IMR-90 (cell line): Measurements from ENCODE around the gene UMODL1. TPM values are rescaled to one million over a fixed set of nuclear protein-coding genes. Genes with fewer than 3 reads are reported as not detected.
A peak's percentile ranks its signal among the peaks of the same experiment; 100 is the strongest.

Experiments
- ATAC-seq: fragments of 200-7000 bp; cut with Tn5 transposase; 2 replicates; pipeline ENCODE4 v1.9.1; 2020; ENCODE audit warnings: low read depth, mild to moderate bottlenecking, moderate library complexity
- BruUV-seq: library from RNA; stranded (reverse); fragments of 400-500 nt; replicated peaks from 2 replicates; lab custom pipeline; 2021; lab: Mats Ljungman, UMichigan
- CTCF ChIA-PET: fragments of 300-600 bp; formaldehyde crosslinking; extraction: SDS; loops from one replicate; lab custom pipeline; 2021; ENCODE audit warnings: antibody characterized with exemption; lab: Yijun Ruan, JAX
- POLR2A ChIA-PET: fragments of 300-600 bp; sonication (Branson Sonifier 250); formaldehyde crosslinking; loops from one replicate; lab custom pipeline; 2022; ENCODE audit warnings: antibody characterized with exemption; ENCODE audit not compliant: unreplicated experiment; lab: Charles Lee
- DNase-seq: peaks from one replicate; pipeline ENCODE4 v3.0.0; 2013
- H2AFZ ChIP-seq: replicated peaks from 2 replicates; pipeline ENCODE3; 2013; ENCODE audit warnings: low read length, mild to moderate bottlenecking; ENCODE audit not compliant: poor library complexity
- H2AK5ac ChIP-seq: 2 replicates; pipeline ENCODE4 v1.6.1; 2013; ENCODE audit warnings: low read depth, low read length, inconsistent platforms
- H2AK9ac ChIP-seq: replicated peaks from 2 replicates; pipeline ENCODE3; 2013; ENCODE audit warnings: mild to moderate bottlenecking, low read depth, low read length, moderate library complexity; ENCODE audit not compliant: poor library complexity
- H2BK120ac ChIP-seq: 2 replicates; pipeline ENCODE4 v1.6.1; 2013; ENCODE audit warnings: low read depth, low read length, inconsistent platforms
- H2BK15ac ChIP-seq: 3 replicates; pipeline ENCODE4 v1.6.1; 2013; ENCODE audit warnings: low read depth, low read length, inconsistent platforms
- H2BK20ac ChIP-seq: 2 replicates; pipeline ENCODE4 v1.6.1; 2013; ENCODE audit warnings: low read depth, mild to moderate bottlenecking, inconsistent platforms, low read length, moderate library complexity
- H2BK5ac ChIP-seq: 2 replicates; pipeline ENCODE4 v1.6.1; 2013; ENCODE audit warnings: mild to moderate bottlenecking, low read depth, low read length, inconsistent platforms; ENCODE audit not compliant: poor library complexity, severe bottlenecking
- H3K14ac ChIP-seq: replicated peaks from 2 replicates; pipeline ENCODE4 v1.6.1; 2013; ENCODE audit warnings: low read depth, low read length, inconsistent platforms
- H3K18ac ChIP-seq: 2 replicates; pipeline ENCODE4 v1.6.1; 2013; ENCODE audit warnings: low read depth, low read length, control low read depth
- H3K23ac ChIP-seq: 2 replicates; pipeline ENCODE4 v1.6.1; 2013; ENCODE audit warnings: low read depth, low read length, inconsistent platforms
- H3K27ac ChIP-seq: 2 replicates; pipeline ENCODE4 v1.5.1; 2013; ENCODE audit warnings: mild to moderate bottlenecking, control low read depth, low read length; ENCODE audit not compliant: insufficient read depth
- H3K27me3 ChIP-seq: 2 replicates; pipeline ENCODE4 v1.6.1; 2013; ENCODE audit warnings: low read length; ENCODE audit not compliant: control insufficient read depth, insufficient read depth
- H3K36me3 ChIP-seq: 2 replicates; pipeline ENCODE4 v1.6.1; 2013; ENCODE audit warnings: low read length, mixed read lengths; ENCODE audit not compliant: control insufficient read depth, insufficient read depth
- H3K4ac ChIP-seq: 2 replicates; pipeline ENCODE4 v1.6.1; 2013; ENCODE audit warnings: low read depth, low read length, inconsistent platforms
- H3K4me1 ChIP-seq: 2 replicates; pipeline ENCODE4 v1.6.1; 2013; ENCODE audit warnings: low read length, mixed read lengths; ENCODE audit not compliant: control insufficient read depth, insufficient read depth
- H3K4me2 ChIP-seq: 2 replicates; pipeline ENCODE4 v1.6.1; 2013; ENCODE audit warnings: low read depth, mild to moderate bottlenecking, control low read depth, low read length, moderate library complexity
- H3K4me3 ChIP-seq: 2 replicates; pipeline ENCODE4 v1.5.1; 2013; ENCODE audit warnings: low read depth, mild to moderate bottlenecking, control low read depth, low read length, moderate library complexity; ENCODE audit not compliant: insufficient read depth
- H3K56ac ChIP-seq: 2 replicates; pipeline ENCODE4 v1.6.1; 2013; ENCODE audit warnings: low read length, inconsistent platforms; ENCODE audit not compliant: insufficient read depth; ENCODE audit errors: extremely low read depth
- H3K79me1 ChIP-seq, 2 experiments: 2 replicates each; pipeline ENCODE4 v1.6.1; 2013; ENCODE audit warnings: low read length in 2 of 2, inconsistent platforms in 1 of 2, low read depth in 1 of 2
- H3K9ac ChIP-seq: 2 replicates; pipeline ENCODE4 v1.6.1; 2013; ENCODE audit warnings: low read depth, low read length, control low read depth
- H3K9me1 ChIP-seq: 2 replicates; pipeline ENCODE4 v1.6.1; 2013; ENCODE audit warnings: low read length, inconsistent platforms; ENCODE audit not compliant: insufficient read depth
- H3K9me3 ChIP-seq: 2 replicates; pipeline ENCODE4 v1.6.1; 2013; ENCODE audit warnings: low read length; ENCODE audit not compliant: control insufficient read depth, insufficient read depth
- H4K20me1 ChIP-seq: 2 replicates; pipeline ENCODE4 v1.6.1; 2013; ENCODE audit warnings: low read length, inconsistent platforms; ENCODE audit not compliant: insufficient read depth
- H4K5ac ChIP-seq: 2 replicates; pipeline ENCODE4 v1.6.1; 2013; ENCODE audit warnings: mild to moderate bottlenecking, low read depth, low read length, control low read depth
- H4K8ac ChIP-seq, 2 experiments: 2 replicates each; pipeline ENCODE4 v1.6.1; 2013; ENCODE audit warnings: low read depth in 2 of 2, low read length in 2 of 2, control low read depth in 1 of 2, inconsistent platforms in 1 of 2
- H4K91ac ChIP-seq: 2 replicates; pipeline ENCODE4 v1.6.1; 2013; ENCODE audit warnings: low read depth, low read length, inconsistent platforms; ENCODE audit not compliant: insufficient read depth
- BHLHE40 ChIP-seq: fragments of 150-350 bp; IDR thresholded peaks from 2 replicates; pipeline ENCODE4 v1.6.1; 2016; ENCODE audit warnings: mild to moderate bottlenecking, low read depth, low read length
- CHD1 ChIP-seq: IDR thresholded peaks from 2 replicates; pipeline ENCODE4 v1.6.1; 2012; ENCODE audit warnings: low read depth, low read length, improper control_type of control experiment
- CTCF ChIP-seq: conservative IDR thresholded peaks from 2 replicates; pipeline ENCODE4 v1.5.1; 2012; ENCODE audit warnings: mild to moderate bottlenecking, low read depth, low read length, improper control_type of control experiment
- FOS ChIP-seq: fragments of 150-350 bp; IDR thresholded peaks from 2 replicates; pipeline ENCODE4 v1.6.1; 2016; ENCODE audit warnings: low read depth, low read length
- MAFK ChIP-seq: IDR thresholded peaks from 2 replicates; pipeline ENCODE4 v1.6.1; 2012; ENCODE audit warnings: low read depth, low read length, improper control_type of control experiment
- MAZ ChIP-seq: IDR thresholded peaks from 2 replicates; pipeline ENCODE4 v1.6.1; 2012; ENCODE audit warnings: low read depth, mild to moderate bottlenecking, low read length, improper control_type of control experiment, moderate library complexity, borderline replicate concordance
- MXI1 ChIP-seq: IDR thresholded peaks from 2 replicates; pipeline ENCODE4 v1.6.1; 2012; ENCODE audit warnings: low read depth, mild to moderate bottlenecking, low read length, moderate library complexity, borderline replicate concordance
- NFE2L2 ChIP-seq: fragments of 150-350 bp; IDR thresholded peaks from 2 replicates; pipeline ENCODE4 v1.6.1; 2016; ENCODE audit warnings: low read depth, mild to moderate bottlenecking, low read length
- POLR2A ChIP-seq: IDR thresholded peaks from 2 replicates; pipeline ENCODE4 v1.6.1; 2012; ENCODE audit warnings: mild to moderate bottlenecking, low read depth, low read length
- RAD21 ChIP-seq: IDR thresholded peaks from 2 replicates; pipeline ENCODE4 v1.6.1; 2012; ENCODE audit warnings: low read length, improper control_type of control experiment
- RCOR1 ChIP-seq: IDR thresholded peaks from 2 replicates; pipeline ENCODE4 v1.6.1; 2012; ENCODE audit warnings: mild to moderate bottlenecking, low read length, improper control_type of control experiment; ENCODE audit not compliant: insufficient replicate concordance
- RFX5 ChIP-seq: IDR thresholded peaks from 2 replicates; pipeline ENCODE4 v1.8.0; 2012; ENCODE audit warnings: low read depth, mild to moderate bottlenecking, low read length, moderate library complexity
- SMC3 ChIP-seq: fragments of 150-350 bp; IDR thresholded peaks from 2 replicates; pipeline ENCODE4 v1.6.1; 2016; ENCODE audit warnings: low read depth, mild to moderate bottlenecking, antibody characterized with exemption, low read length, moderate library complexity
- USF2 ChIP-seq: fragments of 150-350 bp; IDR thresholded peaks from 2 replicates; pipeline ENCODE4 v1.6.1; 2017; ENCODE audit warnings: mild to moderate bottlenecking, antibody characterized with exemption, low read length, low read depth
- WGBS, 2 experiments: methylation state at CpG; one replicate each; pipeline versions ENCODE4 v1.1.5 to v1.1.7; 2013; ENCODE audit warnings: missing lambda C conversion rate in 2 of 2; ENCODE audit not compliant: insufficient read length in 1 of 2; ENCODE audit errors: extremely low coverage in 2 of 2; 5-methylcytosine and 5-hydroxymethylcytosine counted together
- dilution Hi-C: fragments of 300-500 bp; cut with HindIII; formaldehyde crosslinking; loops from one replicate; pipeline ENCODE4 v1.14.3; 2018; ENCODE audit warnings: low sequenced_read_pairs; ENCODE audit not compliant: unreplicated experiment
- in situ Hi-C: fragments of 300-500 bp; cut with MboI; formaldehyde crosslinking; loops from 3 replicates; pipeline ENCODE4 v1.14.3; 2019; ENCODE audit warnings: low sequenced_read_pairs, inconsistent platforms, mixed read lengths
- intact Hi-C: fragments of 100-400 bp; cut with micrococcal nuclease; formaldehyde crosslinking; loops from 2 replicates; pipeline ENCODE4 v1.10.0; 2022
- polyA plus RNA-seq, 3 experiments: library from polyadenylated mRNA; depleted of rRNA; stranded (reverse); fragments of >200 nt; gene quantifications; 2 replicates each; pipeline ENCODE4 v1.2.3, GENCODE V29; 2012; ENCODE audit warnings: low replicate concordance in 1 of 3
- total RNA-seq: library from RNA; depleted of rRNA; stranded (reverse); fragments of >200 nt; gene quantifications from 2 replicates; pipeline ENCODE4 v1.2.3, GENCODE V29; 2012

Gene UMODL1
- total and polyA plus RNA-seq, 2 of the 4 experiments (the other 2 are of a cell fraction): 0.02 TPM; not detected in 1

GRCh38 chr21:42117229-42117966, 46.3 kb downstream of the UMODL1 start:
- Histone ChIP-seq H3K4me2 (peak overlapping the region; percentile 73), H3K79me1 (no peaks in the 10 kb centered on the region), H2AFZ (peak overlapping the region; percentile 88), H3K27me3 (peaks cover 31% of the 10 kb centered on the region; the same call in 1 of the 2 replicates), H4K8ac (peak overlapping the region in 1 of 2 experiments; percentile 74; a peak in 1 of 4 replicates), H3K9ac (no peak overlapping the region; the same call in 1 of the 2 replicates), H4K20me1 (no peaks in the 10 kb centered on the region), H3K56ac (peak overlapping the region; percentile 49; the same call in 1 of the 2 replicates), H3K27ac (no peak overlapping the region), H2BK120ac (peak overlapping the region; percentile 90), H3K9me3 (no peaks in the 10 kb centered on the region), H2BK15ac (no peak overlapping the region; the same call in 2 of the 3 replicates), H4K91ac (peak overlapping the region; percentile 81), H4K5ac (no peak overlapping the region), H3K4me1 (peaks cover 7% of the 10 kb centered on the region; the same call in 1 of the 2 replicates), H3K9me1 (no peaks in the 10 kb centered on the region), H2BK5ac (no peak overlapping the region), H2AK5ac (peak overlapping the region; percentile 69), H3K14ac (0 out of 2 replicates have a peak overlapping the region, but pooled peaks have one; percentile 57), H2BK20ac (peak overlapping the region; percentile 92), H3K18ac (no peak overlapping the region), H3K4ac (peak overlapping the region; percentile 65), H3K4me3 (no peak overlapping the region; the same call in 1 of the 2 replicates), H3K36me3 (no peaks in the 10 kb centered on the region), H2AK9ac (no peak overlapping the region), H3K23ac (no peak overlapping the region)
- DNase-seq: peak; percentile 81
- ChIA-PET CTCF (interaction anchor here (0.6 to 2.3 kb wide), 13 partner anchors 8 to 301 kb away, joined by 3 to 10 read pairs (median 4); no protein-coding TSS in a partner anchor), POLR2A (no interaction called here)
- dilution Hi-C loops (no loop called here), intact Hi-C loops (loop anchor here (1.0 to 5.0 kb wide), 6 partner anchors 160 to 505 kb away; partner anchors contain the start of gene PRDM15), in situ Hi-C loops (loop anchor here (5.0 to 10.0 kb wide), 2 partner anchors 170 to 503 kb away; no protein-coding TSS in a partner anchor)
- 0% methylated on average over 1 of the region's 15 CpGs; no CpG with 5 or more reads in 1 of the 2 experiments for WGBS, 2 experiments
- peak; percentile 96 for ATAC-seq
- BruUV-seq: no TSS peak
- no peak for TF ChIP-seq FOS
- TF ChIP-seq RAD21: peak; percentile 93
- no peak for TF ChIP-seq BHLHE40
- no peak for TF ChIP-seq RFX5
- TF ChIP-seq CTCF: peak; percentile 93
- no peak for TF ChIP-seq MAFK
- no peak for TF ChIP-seq MAZ
- TF ChIP-seq NFE2L2: no peak
- peak; percentile 12; the same call in 1 of the 2 replicates for TF ChIP-seq USF2
- peak; percentile 65; the same call in 1 of the 2 replicates for TF ChIP-seq MXI1
- TF ChIP-seq CHD1: peak; percentile 74; the same call in 1 of the 2 replicates
- TF ChIP-seq RCOR1: no peak
- peak; percentile 82 for TF ChIP-seq SMC3
- TF ChIP-seq POLR2A: no peak
